ENCODE results near the gene GIMAP1. TPM values are rescaled to one million over a fixed set of nuclear protein-coding genes. Genes with fewer than 3 reads are reported as not detected.

The GIMAP1 gene
- total RNA-seq, 2 donors from 2014 or later = 3.9 to 4.2 TPM

DNA sequence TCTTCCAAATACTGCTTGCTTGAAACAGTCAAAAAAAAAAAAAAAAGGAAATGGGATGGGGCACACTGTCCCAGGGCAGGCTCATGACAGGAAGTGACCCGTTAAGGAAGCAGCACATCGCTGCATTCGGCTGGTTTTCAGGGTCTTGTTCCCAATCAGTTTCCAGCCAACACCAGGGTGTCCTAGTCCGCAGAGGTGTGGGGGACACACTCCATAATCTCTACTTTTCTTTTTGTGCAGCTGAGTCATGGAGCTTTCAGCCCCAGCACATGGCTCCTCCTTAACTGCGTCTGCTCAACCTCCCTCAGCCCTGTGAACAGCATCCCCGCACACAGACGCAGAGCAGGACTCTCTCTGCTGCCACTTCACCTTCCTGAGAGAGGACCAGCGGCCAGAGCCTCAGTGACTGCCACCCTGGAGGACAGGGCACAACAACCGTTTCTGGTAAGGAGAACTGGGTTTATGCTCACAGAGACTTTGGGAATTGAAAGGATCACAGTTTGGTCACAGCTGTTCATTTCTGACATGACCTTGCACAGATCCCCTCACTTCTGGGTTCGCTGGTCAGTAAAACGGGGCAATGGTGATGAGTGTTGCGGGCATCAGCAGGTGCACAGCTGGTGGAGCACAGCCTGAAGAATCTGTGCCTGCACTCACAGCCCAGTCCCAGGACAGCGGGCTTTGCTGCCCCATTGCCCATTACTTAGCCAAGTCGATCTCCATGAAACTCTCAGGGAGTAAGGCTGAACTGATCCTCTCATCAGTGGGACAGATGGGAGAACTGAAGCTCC lies 21.0 kb downstream of the GIMAP1 start, which contains the start of gene GIMAP5:
TSS of gene GIMAP5 (plus strand) at position 154 of the 791 bp plus-strand sequence. CDS start 3,467 bp downstream, outside the sequence.
- Histone ChIP-seq H3K4me3 (peak within 1 kb of the TSS; percentile 17 to 26), H3K27ac (peak within 1 kb of the TSS in 1 of 2 donors; percentile 49), H3K4me1 (replicated peaks) (no peaks in the 10 kb centered on the region), H3K27me3 (replicated peaks; ENCODE audit: insufficient read depth) (no peaks in the 10 kb centered on the region), H3K36me3 (no peaks in the 10 kb centered on the region), H3K9me3 (no peaks in the 10 kb centered on the region)
- intact Hi-C loops (cut with DNase I) = no loop called here
- 52% methylated on average over 14 of the region's 14 CpGs for WGBS
- no peak for DNase-seq (ENCODE audit: low spot score)
- TF ChIP-seq POLR2AphosphoS5 (IDR thresholded peaks at IDR 0.05) (peak; percentile 30), POLR2A (IDR thresholded peaks at IDR 0.05) (no peak)
- TF ChIP-seq, protein P1, sequence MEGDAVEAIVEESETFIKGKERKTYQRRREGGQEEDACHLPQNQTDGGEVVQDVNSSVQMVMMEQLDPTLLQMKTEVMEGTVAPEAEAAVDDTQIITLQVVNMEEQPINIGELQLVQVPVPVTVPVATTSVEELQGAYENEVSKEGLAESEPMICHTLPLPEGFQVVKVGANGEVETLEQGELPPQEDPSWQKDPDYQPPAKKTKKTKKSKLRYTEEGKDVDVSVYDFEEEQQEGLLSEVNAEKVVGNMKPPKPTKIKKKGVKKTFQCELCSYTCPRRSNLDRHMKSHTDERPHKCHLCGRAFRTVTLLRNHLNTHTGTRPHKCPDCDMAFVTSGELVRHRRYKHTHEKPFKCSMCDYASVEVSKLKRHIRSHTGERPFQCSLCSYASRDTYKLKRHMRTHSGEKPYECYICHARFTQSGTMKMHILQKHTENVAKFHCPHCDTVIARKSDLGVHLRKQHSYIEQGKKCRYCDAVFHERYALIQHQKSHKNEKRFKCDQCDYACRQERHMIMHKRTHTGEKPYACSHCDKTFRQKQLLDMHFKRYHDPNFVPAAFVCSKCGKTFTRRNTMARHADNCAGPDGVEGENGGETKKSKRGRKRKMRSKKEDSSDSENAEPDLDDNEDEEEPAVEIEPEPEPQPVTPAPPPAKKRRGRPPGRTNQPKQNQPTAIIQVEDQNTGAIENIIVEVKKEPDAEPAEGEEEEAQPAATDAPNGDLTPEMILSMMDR (IDR thresholded peaks at IDR 0.05) = no peak

- H3K4me3 ChIP-seq = peak overlapping the region; percentile 17 to 26
- TF ChIP-seq POLR2A (IDR thresholded peaks at IDR 0.05) (no peak), POLR2AphosphoS5 (IDR thresholded peaks at IDR 0.05) (no peak)
- TF ChIP-seq, protein P1 (IDR thresholded peaks at IDR 0.05) = no peak
- peak overlapping the region in 1 of 2 donors; percentile 49 for H3K27ac ChIP-seq
- H3K4me1 ChIP-seq (replicated peaks) = no peaks in the 10 kb centered on the region
- no peaks in the 10 kb centered on the region for H3K27me3 ChIP-seq (replicated peaks; ENCODE audit: insufficient read depth)
- intact Hi-C loops (cut with DNase I) = no loop called here
- H3K9me3 ChIP-seq = no peaks in the 10 kb centered on the region
- no peaks in the 10 kb centered on the region for H3K36me3 ChIP-seq
- 74% methylated on average over 5 of the region's 5 CpGs for WGBS
- no peak for DNase-seq (ENCODE audit: low spot score)
Observed at GRCh38 chr7:150738092-150738491, 21.7 kb downstream of the GIMAP1 start.

GRCh38 chr7:150738591-150739001 lies 22.2 kb downstream of the GIMAP1 start:
- intact Hi-C loops (cut with DNase I) = no loop called here
- no peak for TF ChIP-seq POLR2AphosphoS5 (IDR thresholded peaks at IDR 0.05)
- no peak for TF ChIP-seq POLR2A (IDR thresholded peaks at IDR 0.05)
- TF ChIP-seq, protein P1 (IDR thresholded peaks at IDR 0.05) = no peak
- H3K9me3 ChIP-seq = no peaks in the 10 kb centered on the region
- H3K27ac ChIP-seq = peak overlapping the region; percentile 15 to 49
- WGBS = 42% methylated on average over 5 of the region's 5 CpGs
- no peaks in the 10 kb centered on the region for H3K4me1 ChIP-seq (replicated peaks)
- peak overlapping the region; percentile 17 to 26 for H3K4me3 ChIP-seq
- no peaks in the 10 kb centered on the region for H3K27me3 ChIP-seq (replicated peaks; ENCODE audit: insufficient read depth)
- no peaks in the 10 kb centered on the region for H3K36me3 ChIP-seq
- DNase-seq (ENCODE audit: low spot score) = no peak

DNA sequence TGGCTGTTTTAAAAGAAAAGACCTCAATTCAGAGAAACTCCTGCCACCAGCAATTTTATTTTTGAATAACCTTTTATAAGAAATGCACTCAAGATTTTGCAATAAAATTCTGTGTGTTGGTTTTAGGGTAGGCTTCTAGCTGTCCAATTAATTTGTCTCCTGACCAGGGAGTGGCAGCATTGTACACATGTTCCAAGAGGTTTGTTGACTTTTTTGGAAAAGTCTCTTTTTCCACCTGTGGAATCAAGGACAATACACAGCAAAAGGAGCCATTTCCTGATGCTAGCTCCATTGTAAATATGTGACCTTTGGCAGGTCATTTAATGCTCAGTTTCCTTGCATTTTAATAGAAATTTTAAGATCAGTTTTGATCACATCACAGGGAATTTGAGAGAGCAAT lies 22.6 kb downstream of the GIMAP1 start:
- Histone ChIP-seq H3K4me3 (peak overlapping the region; percentile 17 to 26), H3K36me3 (no peaks in the 10 kb centered on the region), H3K4me1 (replicated peaks) (no peaks in the 10 kb centered on the region), H3K27me3 (replicated peaks; ENCODE audit: insufficient read depth) (no peaks in the 10 kb centered on the region), H3K9me3 (no peaks in the 10 kb centered on the region), H3K27ac (peak overlapping the region in 1 of 2 donors; percentile 15)
- TF ChIP-seq, protein P1 (IDR thresholded peaks at IDR 0.05) = peak in 1 of 4 experiments; percentile 8
- no peak for TF ChIP-seq POLR2A (IDR thresholded peaks at IDR 0.05)
- no peak for TF ChIP-seq POLR2AphosphoS5 (IDR thresholded peaks at IDR 0.05)
- DNase-seq (ENCODE audit: low spot score) = no peak
- intact Hi-C loops (cut with DNase I) = no loop called here

- Histone ChIP-seq H3K27ac (no peak overlapping the region), H3K4me1 (replicated peaks) (no peaks in the 10 kb centered on the region)
- intact Hi-C loops (cut with DNase I) = no loop called here
Observed at GRCh38 chr7:150740053-150740452, 23.6 kb downstream of the GIMAP1 start.

More at GRCh38 chr7:150740053-150740452, 23.6 kb downstream of the GIMAP1 start:
- Histone ChIP-seq H3K27me3 (replicated peaks; ENCODE audit: insufficient read depth) (no peaks in the 10 kb centered on the region), H3K36me3 (no peaks in the 10 kb centered on the region), H3K9me3 (no peaks in the 10 kb centered on the region), H3K4me3 (no peak overlapping the region)
- DNase-seq (ENCODE audit: low spot score) = no peak
- TF ChIP-seq POLR2A (IDR thresholded peaks at IDR 0.05) = no peak
- TF ChIP-seq, protein P1 (IDR thresholded peaks at IDR 0.05) = no peak
- TF ChIP-seq POLR2AphosphoS5 (IDR thresholded peaks at IDR 0.05) = no peak
- 92% methylated on average over 10 of the region's 10 CpGs for WGBS

All from prostate gland (tissue), 2 donors.